ENCODE results near the gene TK1.

- TF ChIP-seq RAD21 (IDR thresholded peaks at IDR 0.05; ENCODE audit: low read depth) = no peak
- TF ChIP-seq TAF1 (IDR thresholded peaks at IDR 0.05; ENCODE audit: low read depth) = no peak
- no peak for TF ChIP-seq EGR1 (IDR thresholded peaks at IDR 0.05)
- TF ChIP-seq FOXM1 (IDR thresholded peaks at IDR 0.05; ENCODE audit: borderline replicate concordance, low read depth) = no peak
- TF ChIP-seq MAX (IDR thresholded peaks at IDR 0.05) = no peak
- no peak for TF ChIP-seq USF1 (IDR thresholded peaks at IDR 0.05)
- TF ChIP-seq EP300 (IDR thresholded peaks at IDR 0.05; ENCODE audit: borderline replicate concordance) = no peak
- TF ChIP-seq, protein P1, sequence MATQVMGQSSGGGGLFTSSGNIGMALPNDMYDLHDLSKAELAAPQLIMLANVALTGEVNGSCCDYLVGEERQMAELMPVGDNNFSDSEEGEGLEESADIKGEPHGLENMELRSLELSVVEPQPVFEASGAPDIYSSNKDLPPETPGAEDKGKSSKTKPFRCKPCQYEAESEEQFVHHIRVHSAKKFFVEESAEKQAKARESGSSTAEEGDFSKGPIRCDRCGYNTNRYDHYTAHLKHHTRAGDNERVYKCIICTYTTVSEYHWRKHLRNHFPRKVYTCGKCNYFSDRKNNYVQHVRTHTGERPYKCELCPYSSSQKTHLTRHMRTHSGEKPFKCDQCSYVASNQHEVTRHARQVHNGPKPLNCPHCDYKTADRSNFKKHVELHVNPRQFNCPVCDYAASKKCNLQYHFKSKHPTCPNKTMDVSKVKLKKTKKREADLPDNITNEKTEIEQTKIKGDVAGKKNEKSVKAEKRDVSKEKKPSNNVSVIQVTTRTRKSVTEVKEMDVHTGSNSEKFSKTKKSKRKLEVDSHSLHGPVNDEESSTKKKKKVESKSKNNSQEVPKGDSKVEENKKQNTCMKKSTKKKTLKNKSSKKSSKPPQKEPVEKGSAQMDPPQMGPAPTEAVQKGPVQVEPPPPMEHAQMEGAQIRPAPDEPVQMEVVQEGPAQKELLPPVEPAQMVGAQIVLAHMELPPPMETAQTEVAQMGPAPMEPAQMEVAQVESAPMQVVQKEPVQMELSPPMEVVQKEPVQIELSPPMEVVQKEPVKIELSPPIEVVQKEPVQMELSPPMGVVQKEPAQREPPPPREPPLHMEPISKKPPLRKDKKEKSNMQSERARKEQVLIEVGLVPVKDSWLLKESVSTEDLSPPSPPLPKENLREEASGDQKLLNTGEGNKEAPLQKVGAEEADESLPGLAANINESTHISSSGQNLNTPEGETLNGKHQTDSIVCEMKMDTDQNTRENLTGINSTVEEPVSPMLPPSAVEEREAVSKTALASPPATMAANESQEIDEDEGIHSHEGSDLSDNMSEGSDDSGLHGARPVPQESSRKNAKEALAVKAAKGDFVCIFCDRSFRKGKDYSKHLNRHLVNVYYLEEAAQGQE (IDR thresholded peaks at IDR 0.05; ENCODE audit: low read depth) = no peak
These were observed 27.8 kb upstream of the TK1 start for GRCh38 chr17:78214706-78215061.

Measured in Ishikawa (cell line).